Subcutaneous adipose tissue (tissue), 4 donors: ENCODE results near the gene FGF12. TPM values are rescaled to one million over a fixed set of nuclear protein-coding genes. Genes with fewer than 3 reads are reported as not detected.

Source experiments
- total RNA-seq, 4 donors: library from RNA; depleted of rRNA; stranded (reverse); fragments of >200 nt; gene quantifications; one replicate each; pipeline ENCODE4 v1.1.0, GENCODE V29; 2016
- TF ChIP-seq, protein P1 (sequence below): fragments of 450-650 bp; IDR thresholded peaks from one replicate; pipeline ENCODE4 v1.5.1; 2016; ENCODE audit warnings: low read depth, mild to moderate bottlenecking, control low read depth, antibody characterized with exemption, moderate library complexity

Gene FGF12
- total RNA-seq, 4 donors from 2014 or later, result 1.1 to 12.1 (median 4.5) TPM

DNA sequence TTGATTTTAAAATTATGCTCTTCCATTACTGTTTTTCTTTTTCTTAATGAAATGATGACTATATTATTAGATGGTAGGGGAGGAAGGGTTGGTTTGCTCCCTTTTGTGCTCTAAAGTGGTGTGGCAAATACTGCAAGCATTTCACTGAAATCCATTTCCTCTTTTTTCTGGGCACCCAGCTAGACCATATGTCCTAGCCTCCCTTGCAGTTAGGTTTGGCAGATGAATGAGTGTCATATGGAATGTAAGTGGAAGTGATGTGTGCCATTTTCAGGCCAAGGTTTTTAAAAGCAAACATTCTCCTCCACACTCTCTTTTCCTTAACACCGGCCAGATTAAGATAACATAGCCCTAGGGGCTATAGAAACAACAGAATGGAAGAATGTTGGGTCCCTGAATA, 363.0 kb downstream of the FGF12 start:
- TF ChIP-seq, protein P1, sequence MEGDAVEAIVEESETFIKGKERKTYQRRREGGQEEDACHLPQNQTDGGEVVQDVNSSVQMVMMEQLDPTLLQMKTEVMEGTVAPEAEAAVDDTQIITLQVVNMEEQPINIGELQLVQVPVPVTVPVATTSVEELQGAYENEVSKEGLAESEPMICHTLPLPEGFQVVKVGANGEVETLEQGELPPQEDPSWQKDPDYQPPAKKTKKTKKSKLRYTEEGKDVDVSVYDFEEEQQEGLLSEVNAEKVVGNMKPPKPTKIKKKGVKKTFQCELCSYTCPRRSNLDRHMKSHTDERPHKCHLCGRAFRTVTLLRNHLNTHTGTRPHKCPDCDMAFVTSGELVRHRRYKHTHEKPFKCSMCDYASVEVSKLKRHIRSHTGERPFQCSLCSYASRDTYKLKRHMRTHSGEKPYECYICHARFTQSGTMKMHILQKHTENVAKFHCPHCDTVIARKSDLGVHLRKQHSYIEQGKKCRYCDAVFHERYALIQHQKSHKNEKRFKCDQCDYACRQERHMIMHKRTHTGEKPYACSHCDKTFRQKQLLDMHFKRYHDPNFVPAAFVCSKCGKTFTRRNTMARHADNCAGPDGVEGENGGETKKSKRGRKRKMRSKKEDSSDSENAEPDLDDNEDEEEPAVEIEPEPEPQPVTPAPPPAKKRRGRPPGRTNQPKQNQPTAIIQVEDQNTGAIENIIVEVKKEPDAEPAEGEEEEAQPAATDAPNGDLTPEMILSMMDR, result no peak

DNA sequence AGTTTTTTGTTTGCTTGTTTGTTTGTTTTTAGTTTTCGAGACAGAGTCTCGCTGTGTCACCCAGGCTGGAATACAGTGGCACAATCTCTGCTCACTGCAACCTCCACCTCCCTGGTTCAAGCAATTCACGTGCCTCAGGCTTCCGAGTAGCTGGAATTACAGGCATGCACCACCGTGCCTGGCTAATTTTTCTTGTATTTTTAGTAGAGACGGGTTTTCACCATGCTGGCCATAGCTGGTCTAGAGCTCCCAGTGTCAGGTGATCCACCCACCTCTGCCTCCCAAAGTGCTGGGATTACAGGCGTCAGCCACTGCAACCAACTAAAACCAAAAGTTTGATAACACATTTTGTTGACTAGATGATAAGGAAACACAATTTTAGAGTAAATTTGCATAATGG, 372.7 kb downstream of the FGF12 start:
- TF ChIP-seq, protein P1, result no peak

DNA sequence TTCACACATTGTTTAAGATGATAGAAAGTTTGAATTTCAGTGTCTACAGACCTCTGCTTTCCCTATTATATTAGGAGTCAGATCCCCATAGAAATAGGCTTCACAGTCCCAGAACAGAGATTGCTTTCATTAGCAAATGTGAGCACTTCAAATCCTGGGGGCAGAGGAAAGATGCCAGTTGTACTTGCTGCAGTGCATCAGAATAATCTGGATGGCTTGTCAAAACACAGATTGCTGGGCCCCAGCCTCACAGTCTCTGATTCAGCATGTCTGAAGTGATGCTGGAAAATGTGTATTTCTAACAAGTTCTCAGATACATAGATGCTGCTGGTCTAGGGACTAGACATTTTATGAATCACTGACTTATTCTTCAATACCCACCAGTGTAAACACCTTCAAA, 375.2 kb downstream of the FGF12 start:
- TF ChIP-seq, protein P1, result no peak

DNA sequence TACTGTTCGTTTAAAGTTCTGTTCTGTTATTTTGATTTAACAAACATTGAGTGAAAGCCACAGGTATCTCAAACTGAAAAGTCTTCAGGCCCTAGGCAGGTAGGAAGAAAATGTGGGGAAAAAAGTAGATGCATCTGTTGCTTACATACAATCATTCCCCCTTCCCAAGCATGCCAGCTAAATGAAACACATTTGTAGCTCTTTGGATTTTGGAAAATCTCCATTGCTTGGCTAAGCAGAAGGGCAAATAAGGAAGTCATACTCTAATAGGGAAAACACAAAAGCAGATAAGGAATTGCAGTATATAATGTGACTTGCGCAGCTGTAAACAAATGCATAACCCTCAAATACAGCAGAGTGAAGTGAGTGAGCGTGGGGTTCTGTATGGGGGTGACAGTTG, 375.9 kb downstream of the FGF12 start:
- TF ChIP-seq, protein P1, result no peak

DNA sequence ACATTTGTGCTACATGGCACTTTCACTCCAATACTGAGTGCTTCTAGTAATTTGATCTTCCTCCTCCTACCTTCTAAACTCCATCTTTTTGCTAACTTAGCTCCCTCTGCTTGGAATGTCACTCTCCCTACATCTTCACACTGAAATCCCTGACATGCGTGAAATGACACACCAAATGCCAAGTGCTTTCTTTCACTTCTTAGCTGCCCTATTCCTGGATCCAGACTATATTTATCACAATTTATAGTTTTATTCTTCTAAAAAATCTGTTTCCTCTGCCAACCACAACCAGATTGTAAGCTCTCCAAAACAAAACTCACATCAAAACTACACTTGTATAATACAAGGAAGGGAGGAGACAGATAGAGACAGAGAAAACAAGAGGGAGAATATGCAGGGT, 387.3 kb downstream of the FGF12 start:
- TF ChIP-seq, protein P1, result no peak

DNA sequence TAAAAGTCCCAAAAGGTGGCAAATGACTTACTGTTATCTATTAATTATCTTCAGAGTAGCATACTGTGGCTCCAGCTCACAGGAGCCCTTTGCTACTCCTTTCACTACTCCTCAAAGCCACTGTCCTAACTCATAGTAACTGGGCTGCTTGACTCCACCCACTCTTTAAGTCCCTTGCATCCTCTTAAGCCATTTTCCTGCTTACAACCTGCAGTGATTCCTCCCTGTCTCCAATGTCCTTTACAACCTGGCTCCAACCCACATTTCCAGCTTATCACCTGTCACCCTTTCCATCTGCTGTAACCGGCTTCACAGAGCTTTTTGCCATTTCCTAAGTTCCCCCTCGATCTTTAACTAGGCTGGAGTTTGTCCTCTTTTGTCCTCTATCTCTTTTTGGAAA, 388.1 kb downstream of the FGF12 start:
- TF ChIP-seq, protein P1, result no peak

DNA sequence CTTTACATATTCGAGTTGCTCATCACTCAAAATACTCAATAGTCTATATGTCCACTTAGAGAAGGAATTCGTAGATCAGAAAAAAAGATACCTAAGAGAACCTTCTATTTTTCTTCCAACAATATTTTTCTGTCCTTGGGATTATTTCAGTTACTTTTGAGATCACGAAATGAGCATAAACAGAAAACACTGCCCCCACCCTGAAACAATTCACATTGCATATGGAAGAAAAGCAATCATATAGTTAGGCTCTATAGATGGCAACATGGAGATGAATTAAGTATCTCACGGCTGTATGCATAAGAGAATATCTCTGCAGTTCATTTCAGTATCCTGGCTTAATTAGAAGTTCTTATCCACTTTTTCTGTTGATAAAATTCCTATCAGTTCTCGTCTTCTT, 391.1 kb downstream of the FGF12 start:
- TF ChIP-seq, protein P1, result no peak
